Stimulated activated CD8-positive, alpha-beta memory T cell treated with anti-CD3 and anti-CD28 coated beads, Interleukin-4, amount 100 ng/mL, for 1 hour (primary cell): ENCODE measurements around the gene MACROD2.

Experiments used
- DNase-seq, 2 donors: peaks; one replicate each; pipeline ENCODE4 v3.0.0-alpha.2; 2020; ENCODE audit warnings: low read depth in 2 of 2, low spot score in 1 of 2

Gene MACROD2

GRCh38 chr20:16062661-16063581 is 2067.6 kb downstream of the MACROD2 start:
- no peak for DNase-seq

- no peak for DNase-seq
These were observed 2068.6 kb downstream of the MACROD2 start for GRCh38 chr20:16063881-16064280.

- no peak for DNase-seq
These were observed 2069.8 kb downstream of the MACROD2 start for GRCh38 chr20:16064989-16065707.

GRCh38 chr20:16066571-16066970 is 2071.3 kb downstream of the MACROD2 start:
- DNase-seq = no peak

- DNase-seq = no peak
These were observed 2074.2 kb downstream of the MACROD2 start for GRCh38 chr20:16069389-16070010.

- DNase-seq = no peak
These were observed 2076.9 kb downstream of the MACROD2 start for GRCh38 chr20:16072220-16072619.

- no peak for DNase-seq
These were observed 2083.0 kb downstream of the MACROD2 start for GRCh38 chr20:16078172-16078898.

- DNase-seq = no peak
These were observed 2086.1 kb downstream of the MACROD2 start for GRCh38 chr20:16081421-16081820.

- no peak for DNase-seq
These were observed 2086.8 kb downstream of the MACROD2 start for GRCh38 chr20:16082051-16082550.

- DNase-seq = no peak
These were observed 2088.4 kb downstream of the MACROD2 start for GRCh38 chr20:16083639-16084280.

GRCh38 chr20:16095226-16095625 is 2099.9 kb downstream of the MACROD2 start:
- DNase-seq = no peak

GRCh38 chr20:16096756-16097326 is 2101.5 kb downstream of the MACROD2 start:
- no peak for DNase-seq

- DNase-seq = no peak
These were observed 2102.5 kb downstream of the MACROD2 start for GRCh38 chr20:16097788-16098187.

- DNase-seq = no peak
These were observed 2103.7 kb downstream of the MACROD2 start for GRCh38 chr20:16098890-16099639.

- DNase-seq = no peak
These were observed 2104.8 kb downstream of the MACROD2 start for GRCh38 chr20:16100111-16100510.

GRCh38 chr20:16100767-16101166 is 2105.5 kb downstream of the MACROD2 start:
- no peak for DNase-seq
